Astrocyte of the spinal cord (primary cell): ENCODE data around the gene SMG6.

Experiments used
- DNase-seq: peaks from one replicate; pipeline ENCODE4 v3.0.0; 2011; ENCODE audit warnings: low read depth, low spot score
- H3K4me3 ChIP-seq: 2 replicates; pipeline ENCODE4 v1.5.1; 2011; ENCODE audit warnings: low read depth, mild to moderate bottlenecking, low read length, moderate library complexity
- CTCF ChIP-seq: IDR thresholded peaks from 2 replicates; pipeline ENCODE4 v1.5.1; 2012; ENCODE audit warnings: low read depth, mild to moderate bottlenecking, low read length, inconsistent platforms
- in situ Hi-C: cut with HindIII; loops from 2 replicates; pipeline ENCODE4 v1.10.0; 2017; ENCODE audit warnings: low sequenced_read_pairs

The SMG6 gene

DNA sequence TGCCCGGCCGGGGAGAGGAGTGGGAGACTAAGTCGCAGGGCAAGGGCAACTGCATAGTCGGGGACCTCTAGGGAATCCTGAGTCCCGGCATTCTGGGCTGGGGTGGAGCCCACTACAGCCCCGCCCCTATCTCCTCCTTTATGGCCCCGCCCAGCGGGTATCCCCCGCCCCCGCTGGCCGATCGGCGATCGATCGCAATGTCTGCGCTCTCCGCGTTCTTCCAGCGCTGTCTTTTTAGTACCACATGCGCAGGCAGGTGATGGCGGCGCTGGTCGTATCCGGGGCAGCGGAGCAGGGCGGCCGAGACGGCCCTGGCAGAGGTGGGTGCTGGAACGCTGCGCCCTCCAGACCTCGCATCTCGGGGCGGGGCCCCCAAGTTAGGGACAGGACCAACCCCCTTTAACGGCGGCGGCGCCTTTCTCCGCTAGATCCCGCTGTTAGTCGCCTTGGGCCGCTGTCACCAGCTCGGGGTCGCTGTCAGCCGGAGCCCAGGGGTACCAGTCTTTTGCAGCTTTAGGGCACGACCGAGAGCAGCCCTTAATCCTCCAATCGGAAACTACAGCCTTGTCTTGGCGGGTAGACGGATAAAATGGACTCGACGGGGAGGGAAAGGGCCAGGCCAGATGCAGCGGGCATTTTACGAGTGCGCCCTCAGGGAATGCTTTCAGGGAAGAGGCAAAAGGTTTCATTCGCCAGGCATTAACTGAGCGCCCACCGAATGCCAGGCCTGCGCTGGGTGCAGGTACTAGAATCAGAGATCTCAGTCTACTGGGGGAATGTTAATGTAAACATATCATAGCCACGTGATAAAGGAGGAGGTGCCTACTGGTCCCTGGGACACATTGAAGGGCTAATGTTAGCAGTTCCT is 273.4 kb downstream of the SMG6 start, which contains the start of gene DPH1:
DPH1 (plus strand) TSS at position 243 of the 868 bp plus-strand sequence; CDS start at position 260, 17 bp downstream.
- in situ Hi-C loops = loop anchor here (25.0 kb wide), 1 partner anchor 118 kb away; no protein-coding TSS in a partner anchor
- DNase-seq = peak; percentile 89
- TF ChIP-seq CTCF = no peak
- H3K4me3 ChIP-seq = peak within 1 kb of the TSS; percentile 99

DNA sequence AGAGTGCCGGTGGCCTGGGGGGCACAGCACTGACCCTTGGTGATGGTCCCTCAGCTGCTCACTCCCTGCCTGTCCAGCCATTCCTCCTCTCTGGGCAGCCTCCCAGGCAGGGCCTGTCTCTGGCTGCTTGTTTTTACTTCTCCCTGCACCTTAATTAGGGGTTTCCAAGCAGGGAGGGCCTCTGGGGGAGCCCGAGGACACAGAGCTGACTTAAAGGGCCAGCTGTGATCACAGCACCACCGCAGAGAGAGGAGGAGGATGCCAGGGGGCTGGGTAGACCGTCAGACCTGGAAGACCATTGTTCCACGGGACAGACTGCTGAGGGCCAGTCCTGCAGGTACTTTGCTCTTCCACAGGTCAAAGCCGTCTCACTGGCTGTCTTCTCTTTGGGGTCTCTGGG is 274.8 kb downstream of the SMG6 start:
- no peak overlapping the region for H3K4me3 ChIP-seq
- no peak for DNase-seq
- in situ Hi-C loops = loop anchor here (25.0 kb wide), 1 partner anchor 116 kb away; no protein-coding TSS in a partner anchor
- TF ChIP-seq CTCF = no peak

GRCh38 chr17:2028234-2028614 is 275.4 kb downstream of the SMG6 start:
- in situ Hi-C loops = loop anchor here (25.0 kb wide), 1 partner anchor 116 kb away; no protein-coding TSS in a partner anchor
- no peak for TF ChIP-seq CTCF
- DNase-seq = no peak
- H3K4me3 ChIP-seq = no peak overlapping the region

- in situ Hi-C loops = loop anchor here (25.0 kb wide), 1 partner anchor 115 kb away; no protein-coding TSS in a partner anchor
- no peak for TF ChIP-seq CTCF
- no peak overlapping the region for H3K4me3 ChIP-seq
- DNase-seq = no peak
Measured at GRCh38 chr17:2027528-2028233, 275.9 kb downstream of the SMG6 start.

DNA sequence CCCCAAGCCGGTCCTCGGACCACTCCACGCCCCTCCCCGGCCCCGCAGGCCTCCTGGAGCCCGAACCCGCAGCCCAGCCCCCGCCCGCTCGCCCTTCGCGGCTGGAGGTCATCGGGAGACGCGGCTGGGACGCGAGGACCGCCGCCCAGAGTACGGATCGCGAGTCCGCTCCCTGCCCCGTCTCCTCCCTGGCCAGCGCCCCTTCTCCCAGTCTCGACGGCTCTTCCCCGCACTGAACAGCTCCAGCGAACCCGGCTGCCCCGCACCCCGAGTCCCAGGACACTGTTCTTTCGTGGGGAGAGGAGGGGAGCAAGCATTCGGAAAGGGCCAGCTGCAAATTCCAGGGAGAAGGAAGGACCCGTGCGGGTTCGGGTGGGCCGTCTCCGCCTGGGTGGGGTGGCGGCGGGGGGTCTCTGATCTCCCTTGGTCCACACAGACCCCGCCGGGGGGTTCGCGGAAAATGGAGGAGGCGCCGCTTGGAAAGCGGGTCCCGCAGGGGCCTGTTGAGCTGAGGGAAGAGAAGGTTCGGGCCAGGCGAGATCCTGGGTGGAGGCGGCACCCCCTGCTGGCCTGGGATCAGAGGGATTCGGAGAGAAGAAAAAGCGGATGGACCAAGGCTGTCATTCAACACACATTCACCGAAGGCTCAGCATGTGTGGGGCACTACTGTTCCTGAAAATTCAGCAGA is 277.8 kb downstream of the SMG6 start:
- peak overlapping the region; percentile 13 for H3K4me3 ChIP-seq
- in situ Hi-C loops = loop anchor here (25.0 kb wide), 1 partner anchor 113 kb away; no protein-coding TSS in a partner anchor
- TF ChIP-seq CTCF = peak; percentile 71
- peak; percentile 43 for DNase-seq

DNA sequence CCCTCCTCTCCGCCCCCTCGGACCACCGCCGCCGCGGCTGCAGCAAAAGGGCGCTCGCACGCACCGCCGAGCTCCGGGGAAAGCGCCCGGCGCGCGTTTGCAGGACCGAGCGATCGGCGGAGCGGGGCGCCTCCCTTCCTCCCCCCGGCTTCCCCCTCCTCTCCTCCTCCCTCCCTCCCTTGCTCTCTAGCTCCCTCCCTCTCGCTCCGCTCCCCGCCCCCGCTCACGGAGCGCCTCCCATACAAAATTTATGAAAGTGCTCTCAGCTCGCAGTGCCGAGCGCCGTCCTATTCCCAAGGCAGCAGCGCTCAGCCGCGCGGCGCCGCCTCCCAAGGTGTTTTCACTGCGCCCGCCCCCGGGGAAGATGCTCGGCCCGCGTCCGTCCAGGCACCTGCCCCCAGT is 278.4 kb downstream of the SMG6 start, which contains the start of gene RTN4RL1:
RTN4RL1 (minus strand) TSS at position 115 of the 402 bp plus-strand sequence. CDS start 469 bp downstream, outside the sequence.
- DNase-seq = peak; percentile 32
- in situ Hi-C loops = loop anchor here (25.0 kb wide), 1 partner anchor 113 kb away; no protein-coding TSS in a partner anchor
- no peak for TF ChIP-seq CTCF
- peak within 1 kb of the TSS; percentile 13 for H3K4me3 ChIP-seq
